IMR-90 (cell line): ENCODE data around the gene SERPING1. TPM values are rescaled to one million over a fixed set of nuclear protein-coding genes. Genes with fewer than 3 reads are reported as not detected.
A peak's percentile ranks its signal among the peaks of the same experiment; 100 is the strongest.

Source experiments
- ATAC-seq: fragments of 200-7000 bp; cut with Tn5 transposase; 2 replicates; pipeline ENCODE4 v1.9.1; 2020; ENCODE audit warnings: low read depth, mild to moderate bottlenecking, moderate library complexity
- BruUV-seq: library from RNA; stranded (reverse); fragments of 400-500 nt; replicated peaks from 2 replicates; lab custom pipeline; 2021; lab: Mats Ljungman, UMichigan
- CTCF ChIA-PET: fragments of 300-600 bp; formaldehyde crosslinking; extraction: SDS; loops from one replicate; lab custom pipeline; 2021; ENCODE audit warnings: antibody characterized with exemption; lab: Yijun Ruan, JAX
- POLR2A ChIA-PET: fragments of 300-600 bp; sonication (Branson Sonifier 250); formaldehyde crosslinking; loops from one replicate; lab custom pipeline; 2022; ENCODE audit warnings: antibody characterized with exemption; ENCODE audit not compliant: unreplicated experiment; lab: Charles Lee
- DNase-seq: peaks from one replicate; pipeline ENCODE4 v3.0.0; 2013
- H2AFZ ChIP-seq: replicated peaks from 2 replicates; pipeline ENCODE3; 2013; ENCODE audit warnings: low read length, mild to moderate bottlenecking; ENCODE audit not compliant: poor library complexity
- H2AK5ac ChIP-seq: 2 replicates; pipeline ENCODE4 v1.6.1; 2013; ENCODE audit warnings: low read depth, low read length, inconsistent platforms
- H2AK9ac ChIP-seq: replicated peaks from 2 replicates; pipeline ENCODE3; 2013; ENCODE audit warnings: mild to moderate bottlenecking, low read depth, low read length, moderate library complexity; ENCODE audit not compliant: poor library complexity
- H2BK120ac ChIP-seq: 2 replicates; pipeline ENCODE4 v1.6.1; 2013; ENCODE audit warnings: low read depth, low read length, inconsistent platforms
- H2BK15ac ChIP-seq: 3 replicates; pipeline ENCODE4 v1.6.1; 2013; ENCODE audit warnings: low read depth, low read length, inconsistent platforms
- H2BK20ac ChIP-seq: 2 replicates; pipeline ENCODE4 v1.6.1; 2013; ENCODE audit warnings: low read depth, mild to moderate bottlenecking, inconsistent platforms, low read length, moderate library complexity
- H2BK5ac ChIP-seq: 2 replicates; pipeline ENCODE4 v1.6.1; 2013; ENCODE audit warnings: mild to moderate bottlenecking, low read depth, low read length, inconsistent platforms; ENCODE audit not compliant: poor library complexity, severe bottlenecking
- H3K14ac ChIP-seq: replicated peaks from 2 replicates; pipeline ENCODE4 v1.6.1; 2013; ENCODE audit warnings: low read depth, low read length, inconsistent platforms
- H3K18ac ChIP-seq: 2 replicates; pipeline ENCODE4 v1.6.1; 2013; ENCODE audit warnings: low read depth, low read length, control low read depth
- H3K23ac ChIP-seq: 2 replicates; pipeline ENCODE4 v1.6.1; 2013; ENCODE audit warnings: low read depth, low read length, inconsistent platforms
- H3K27ac ChIP-seq: 2 replicates; pipeline ENCODE4 v1.5.1; 2013; ENCODE audit warnings: mild to moderate bottlenecking, control low read depth, low read length; ENCODE audit not compliant: insufficient read depth
- H3K27me3 ChIP-seq: 2 replicates; pipeline ENCODE4 v1.6.1; 2013; ENCODE audit warnings: low read length; ENCODE audit not compliant: control insufficient read depth, insufficient read depth
- H3K36me3 ChIP-seq: 2 replicates; pipeline ENCODE4 v1.6.1; 2013; ENCODE audit warnings: low read length, mixed read lengths; ENCODE audit not compliant: control insufficient read depth, insufficient read depth
- H3K4ac ChIP-seq: 2 replicates; pipeline ENCODE4 v1.6.1; 2013; ENCODE audit warnings: low read depth, low read length, inconsistent platforms
- H3K4me1 ChIP-seq: 2 replicates; pipeline ENCODE4 v1.6.1; 2013; ENCODE audit warnings: low read length, mixed read lengths; ENCODE audit not compliant: control insufficient read depth, insufficient read depth
- H3K4me2 ChIP-seq: 2 replicates; pipeline ENCODE4 v1.6.1; 2013; ENCODE audit warnings: low read depth, mild to moderate bottlenecking, control low read depth, low read length, moderate library complexity
- H3K4me3 ChIP-seq: 2 replicates; pipeline ENCODE4 v1.5.1; 2013; ENCODE audit warnings: low read depth, mild to moderate bottlenecking, control low read depth, low read length, moderate library complexity; ENCODE audit not compliant: insufficient read depth
- H3K56ac ChIP-seq: 2 replicates; pipeline ENCODE4 v1.6.1; 2013; ENCODE audit warnings: low read length, inconsistent platforms; ENCODE audit not compliant: insufficient read depth; ENCODE audit errors: extremely low read depth
- H3K79me1 ChIP-seq, 2 experiments: 2 replicates each; pipeline ENCODE4 v1.6.1; 2013; ENCODE audit warnings: low read length in 2 of 2, inconsistent platforms in 1 of 2, low read depth in 1 of 2
- H3K9ac ChIP-seq: 2 replicates; pipeline ENCODE4 v1.6.1; 2013; ENCODE audit warnings: low read depth, low read length, control low read depth
- H3K9me1 ChIP-seq: 2 replicates; pipeline ENCODE4 v1.6.1; 2013; ENCODE audit warnings: low read length, inconsistent platforms; ENCODE audit not compliant: insufficient read depth
- H3K9me3 ChIP-seq: 2 replicates; pipeline ENCODE4 v1.6.1; 2013; ENCODE audit warnings: low read length; ENCODE audit not compliant: control insufficient read depth, insufficient read depth
- H4K20me1 ChIP-seq: 2 replicates; pipeline ENCODE4 v1.6.1; 2013; ENCODE audit warnings: low read length, inconsistent platforms; ENCODE audit not compliant: insufficient read depth
- H4K5ac ChIP-seq: 2 replicates; pipeline ENCODE4 v1.6.1; 2013; ENCODE audit warnings: mild to moderate bottlenecking, low read depth, low read length, control low read depth
- H4K8ac ChIP-seq, 2 experiments: 2 replicates each; pipeline ENCODE4 v1.6.1; 2013; ENCODE audit warnings: low read depth in 2 of 2, low read length in 2 of 2, control low read depth in 1 of 2, inconsistent platforms in 1 of 2
- H4K91ac ChIP-seq: 2 replicates; pipeline ENCODE4 v1.6.1; 2013; ENCODE audit warnings: low read depth, low read length, inconsistent platforms; ENCODE audit not compliant: insufficient read depth
- CEBPB ChIP-seq: IDR thresholded peaks from 2 replicates; pipeline ENCODE4 v1.6.1; 2012; ENCODE audit warnings: low read depth, low read length, improper control_type of control experiment
- ELK1 ChIP-seq: fragments of 150-350 bp; IDR thresholded peaks from 2 replicates; pipeline ENCODE4 v1.6.1; 2016; ENCODE audit warnings: low read depth, mild to moderate bottlenecking, low read length, moderate library complexity, borderline replicate concordance
- MXI1 ChIP-seq: IDR thresholded peaks from 2 replicates; pipeline ENCODE4 v1.6.1; 2012; ENCODE audit warnings: low read depth, mild to moderate bottlenecking, low read length, moderate library complexity, borderline replicate concordance
- USF2 ChIP-seq: fragments of 150-350 bp; IDR thresholded peaks from 2 replicates; pipeline ENCODE4 v1.6.1; 2017; ENCODE audit warnings: mild to moderate bottlenecking, antibody characterized with exemption, low read length, low read depth
- WGBS, 2 experiments: methylation state at CpG; one replicate each; pipeline versions ENCODE4 v1.1.5 to v1.1.7; 2013; ENCODE audit warnings: missing lambda C conversion rate in 2 of 2; ENCODE audit not compliant: insufficient read length in 1 of 2; ENCODE audit errors: extremely low coverage in 2 of 2; 5-methylcytosine and 5-hydroxymethylcytosine counted together
- dilution Hi-C: fragments of 300-500 bp; cut with HindIII; formaldehyde crosslinking; loops from one replicate; pipeline ENCODE4 v1.14.3; 2018; ENCODE audit warnings: low sequenced_read_pairs; ENCODE audit not compliant: unreplicated experiment
- in situ Hi-C: fragments of 300-500 bp; cut with MboI; formaldehyde crosslinking; loops from 3 replicates; pipeline ENCODE4 v1.14.3; 2019; ENCODE audit warnings: low sequenced_read_pairs, inconsistent platforms, mixed read lengths
- intact Hi-C: fragments of 100-400 bp; cut with micrococcal nuclease; formaldehyde crosslinking; loops from 2 replicates; pipeline ENCODE4 v1.10.0; 2022
- polyA plus RNA-seq, 3 experiments: library from polyadenylated mRNA; depleted of rRNA; stranded (reverse); fragments of >200 nt; gene quantifications; 2 replicates each; pipeline ENCODE4 v1.2.3, GENCODE V29; 2012; ENCODE audit warnings: low replicate concordance in 1 of 3
- total RNA-seq: library from RNA; depleted of rRNA; stranded (reverse); fragments of >200 nt; gene quantifications from 2 replicates; pipeline ENCODE4 v1.2.3, GENCODE V29; 2012

The SERPING1 gene
- total and polyA plus RNA-seq, 2 of the 4 experiments (the other 2 are of a cell fraction), result 2.0 to 30.7 TPM

- no peak for TF ChIP-seq CEBPB
- TF ChIP-seq ELK1, result no peak
- TF ChIP-seq USF2, result no peak
- TF ChIP-seq MXI1, result no peak
- no peak overlapping the region for H3K14ac ChIP-seq
- H3K4me3 ChIP-seq, result no peak overlapping the region
- H3K9me1 ChIP-seq, result peaks cover 13% of the 10 kb centered on the region; the same call in 1 of the 2 replicates
- in situ Hi-C loops, result loop anchor here (10.0 kb wide), 2 partner anchors 151 to 191 kb away; no protein-coding TSS in a partner anchor
- peak overlapping the region; percentile 46 for H2AFZ ChIP-seq
- H2AK5ac ChIP-seq, result peak overlapping the region; percentile 44; the same call in 1 of the 2 replicates
- intact Hi-C loops, result loop anchor here (5.0 kb wide), 1 partner anchor 876 kb away; no protein-coding TSS in a partner anchor
- no peak for ATAC-seq
- peaks cover 14 to 54% of the 10 kb centered on the region in 2 experiments for H3K79me1 ChIP-seq
- no peak overlapping the region for H2BK15ac ChIP-seq
- dilution Hi-C loops, result no loop called here
- POLR2A ChIA-PET, result interaction anchor here (0.5 kb wide), 1 partner anchor 63 kb away, joined by 7 read pairs; no protein-coding TSS in a partner anchor
- H3K36me3 ChIP-seq, result peaks cover 6% of the 10 kb centered on the region; the same call in 1 of the 2 replicates
- no TSS peak for BruUV-seq
- H3K4me2 ChIP-seq, result no peak overlapping the region
- H2BK5ac ChIP-seq, result no peak overlapping the region
- H3K23ac ChIP-seq, result peak overlapping the region; percentile 33; the same call in 1 of the 2 replicates
- no peak overlapping the region for H2BK20ac ChIP-seq
- CTCF ChIA-PET, result interaction anchor here (1.6 kb wide), 1 partner anchor 78 kb away, joined by 6 read pairs; the partner anchor contains the start of gene UBE2L6
- no peak overlapping the region for H3K9ac ChIP-seq
- peaks cover 28% of the 10 kb centered on the region for H3K4me1 ChIP-seq
- H3K4ac ChIP-seq, result no peak overlapping the region
- H3K56ac ChIP-seq, result no peak overlapping the region
- no peak overlapping the region for H2BK120ac ChIP-seq
- no peaks in the 10 kb centered on the region for H3K9me3 ChIP-seq
- H4K8ac ChIP-seq, result no peak overlapping the region
- no peak overlapping the region for H3K27ac ChIP-seq
- peak overlapping the region; percentile 19 for H2AK9ac ChIP-seq
- H4K20me1 ChIP-seq, result peaks cover 71% of the 10 kb centered on the region
- H4K5ac ChIP-seq, result no peak overlapping the region
- H3K18ac ChIP-seq, result no peak overlapping the region
- 54% methylated on average over 4 of the region's 10 CpGs; no CpG with 5 or more reads in 1 of the 2 experiments for WGBS, 2 experiments
- no peak overlapping the region for H4K91ac ChIP-seq
- H3K27me3 ChIP-seq, result no peaks in the 10 kb centered on the region
- DNase-seq, result no peak
Measured at GRCh38 chr11:57646194-57646798, 48.8 kb downstream of the SERPING1 start.
